Endodermal cell (in vitro differentiated cells): Measurements from ENCODE around the gene EVL. TPM values are rescaled to one million over a fixed set of nuclear protein-coding genes. Genes with fewer than 3 reads are reported as not detected.

Experiments used
- DNase-seq: peaks from one replicate; pipeline ENCODE4 v3.0.0-alpha.2; 2017
- H3K27ac ChIP-seq: 2 replicates; pipeline ENCODE4 v1.5.1; 2013; ENCODE audit warnings: mild to moderate bottlenecking, low read depth, low read length, moderate library complexity
- H3K27me3 ChIP-seq: 2 replicates; pipeline ENCODE4 v1.6.1; 2013; ENCODE audit warnings: mild to moderate bottlenecking, low read length, moderate library complexity; ENCODE audit not compliant: insufficient read depth, control insufficient read depth, poor library complexity, severe bottlenecking
- H3K36me3 ChIP-seq: 2 replicates; pipeline ENCODE4 v1.7.0; 2013; ENCODE audit warnings: mild to moderate bottlenecking, low read length, moderate library complexity; ENCODE audit not compliant: control insufficient read depth, insufficient read depth
- H3K4me1 ChIP-seq: one replicate; pipeline ENCODE4 v1.7.0; 2013; ENCODE audit warnings: low read length; ENCODE audit not compliant: control insufficient read depth, insufficient read depth
- H3K4me3 ChIP-seq: 2 replicates; pipeline ENCODE4 v1.5.1; 2013; ENCODE audit warnings: mild to moderate bottlenecking, low read length, moderate library complexity
- H3K9ac ChIP-seq: 2 replicates; pipeline ENCODE4 v1.6.1; 2013; ENCODE audit warnings: mild to moderate bottlenecking, low read length, moderate library complexity; ENCODE audit not compliant: poor library complexity, severe bottlenecking; ENCODE audit errors: extremely low read depth
- H3K9me3 ChIP-seq: 2 replicates; pipeline ENCODE4 v1.6.1; 2013; ENCODE audit warnings: mild to moderate bottlenecking, low read length, moderate library complexity; ENCODE audit not compliant: control insufficient read depth
- H3K27ac Mint-ChIP-seq: 2 replicates; pipeline ENCODE4 v1.8.0; 2020; ENCODE audit warnings: mixed read lengths
- H3K27me3 Mint-ChIP-seq: 2 replicates; pipeline ENCODE4 v1.8.0; 2021; ENCODE audit warnings: mild to moderate bottlenecking, mixed read lengths; ENCODE audit not compliant: insufficient read depth
- H3K36me3 Mint-ChIP-seq: 2 replicates; pipeline ENCODE4 v1.8.0; 2020; ENCODE audit warnings: low read depth, mixed read lengths
- H3K4me1 Mint-ChIP-seq: 2 replicates; pipeline ENCODE4 v1.8.0; 2020; ENCODE audit warnings: mixed read lengths
- H3K4me3 Mint-ChIP-seq: 2 replicates; pipeline ENCODE4 v1.8.0; 2020; ENCODE audit warnings: mild to moderate bottlenecking, moderate library complexity, mixed read lengths
- H3K9me3 Mint-ChIP-seq: 2 replicates; pipeline ENCODE4 v1.8.0; 2020; ENCODE audit warnings: mild to moderate bottlenecking, mixed read lengths
- CTCF ChIP-seq: fragments of 200-600 bp; sonication (generic); conservative IDR thresholded peaks from 2 replicates; pipeline ENCODE4 v1.5.0; 2021; ENCODE audit warnings: antibody characterized with exemption, mild to moderate bottlenecking
- WGBS, 2 experiments: methylation state at CpG; one replicate each; pipeline versions ENCODE4 v1.1.5 to v1.1.7; 2013; ENCODE audit warnings: missing lambda C conversion rate in 2 of 2, mixed read lengths in 1 of 2; ENCODE audit not compliant: insufficient coverage in 1 of 2, insufficient read length in 1 of 2; 5-methylcytosine and 5-hydroxymethylcytosine counted together
- total RNA-seq, 2 donors: library from RNA; stranded (reverse); fragmentation: NEBNext Ultra II Directional in 1 of 2; extraction: Animal tissue kit (Norgen Biotek cat#: 25700) in 1 of 2; gene quantifications; 2 replicates in 1 of 2; 3 replicates in 1 of 2; pipeline ENCODE4 v1.2.1, GENCODE V29; 2021

The EVL gene
- total RNA-seq, 2 donors from 2014 or later: 61.1 to 71.3 TPM

DNA sequence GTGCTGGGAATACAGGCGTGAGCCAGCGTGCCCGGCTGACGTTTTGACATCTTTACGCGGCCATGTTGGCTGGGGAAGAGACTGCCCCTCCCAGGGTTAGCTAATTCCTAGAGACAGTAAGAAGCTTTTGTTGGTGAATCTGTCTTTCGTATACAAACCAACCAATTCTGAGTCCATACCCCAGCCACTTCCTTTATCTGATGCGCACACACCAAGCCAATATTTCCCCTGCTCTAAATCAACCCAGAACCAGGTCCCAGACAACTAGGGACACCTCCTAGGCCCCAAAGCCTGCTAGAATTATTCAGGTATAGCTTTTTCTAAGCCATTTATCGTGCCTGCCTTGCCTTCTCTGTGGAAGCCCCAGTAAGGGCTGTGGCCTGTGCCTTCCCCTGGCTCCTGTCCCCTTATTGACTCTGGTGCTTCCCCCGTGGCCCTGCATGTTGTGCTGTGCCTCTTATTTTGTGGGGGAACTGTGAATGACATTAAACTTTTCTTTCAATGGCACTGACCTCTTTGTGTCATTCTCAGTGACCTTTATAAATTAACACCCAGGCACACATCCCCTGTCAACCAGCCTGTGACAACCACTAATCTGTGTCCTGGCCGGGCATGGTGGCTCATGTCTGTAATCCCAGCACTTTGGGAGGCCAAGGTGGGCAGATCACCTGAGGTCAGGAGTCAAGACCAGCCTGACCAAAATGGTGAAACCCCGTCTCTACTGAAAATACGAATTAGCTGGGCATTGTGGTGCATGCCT, 10.7 kb upstream of the EVL start:
- Mint-ChIP-seq H3K36me3 (no peaks in the 10 kb centered on the region), H3K4me3 (no peak overlapping the region), H3K4me1 (no peaks in the 10 kb centered on the region), H3K27ac (peak overlapping the region; percentile 48), H3K27me3 (no peaks in the 10 kb centered on the region), H3K9me3 (no peaks in the 10 kb centered on the region)
- TF ChIP-seq CTCF: no peak
- H3K4me1 ChIP-seq: no peaks in the 10 kb centered on the region
- no peak for DNase-seq
- no peaks in the 10 kb centered on the region for H3K9me3 ChIP-seq
- H3K27ac ChIP-seq: no peak overlapping the region
- 90 to 94% methylated on average over 12 to 13 of the region's 13 CpGs for WGBS, 2 experiments
- H3K36me3 ChIP-seq: no peaks in the 10 kb centered on the region
- no peak overlapping the region for H3K4me3 ChIP-seq
- no peak overlapping the region for H3K9ac ChIP-seq
- no peaks in the 10 kb centered on the region for H3K27me3 ChIP-seq

DNA sequence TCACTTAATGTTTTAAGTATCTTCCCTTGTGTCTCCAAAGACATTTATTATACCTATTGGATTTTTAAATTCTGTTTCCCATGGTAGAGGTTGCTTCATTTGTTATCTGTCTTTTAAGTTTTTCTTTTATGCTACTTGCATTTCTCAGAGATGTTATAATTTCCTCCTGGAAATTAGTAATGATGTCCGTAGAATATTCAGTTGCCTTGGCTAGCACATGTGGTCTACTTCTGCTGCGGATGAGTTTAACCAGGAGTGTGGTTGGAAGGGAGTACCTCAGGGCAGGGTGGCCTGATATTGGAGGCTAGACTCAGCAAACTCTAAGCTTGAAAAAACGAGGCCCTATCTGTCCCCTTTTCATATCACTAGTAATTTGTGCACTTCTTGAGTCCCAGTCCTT, 8.8 kb upstream of the EVL start:
- 68 to 95% methylated on average over 2 to 3 of the region's 3 CpGs for WGBS, 2 experiments
- H3K27ac ChIP-seq: no peak overlapping the region
- no peaks in the 10 kb centered on the region for H3K27me3 Mint-ChIP-seq
- H3K4me1 ChIP-seq: no peaks in the 10 kb centered on the region
- no peak overlapping the region for H3K4me3 ChIP-seq
- no peak overlapping the region for H3K4me3 Mint-ChIP-seq
- H3K4me1 Mint-ChIP-seq: no peaks in the 10 kb centered on the region
- no peak overlapping the region for H3K27ac Mint-ChIP-seq
- H3K27me3 ChIP-seq: no peaks in the 10 kb centered on the region
- no peaks in the 10 kb centered on the region for H3K36me3 ChIP-seq
- no peaks in the 10 kb centered on the region for H3K9me3 ChIP-seq
- no peak for TF ChIP-seq CTCF
- H3K36me3 Mint-ChIP-seq: no peaks in the 10 kb centered on the region
- no peak overlapping the region for H3K9ac ChIP-seq
- no peak for DNase-seq
- H3K9me3 Mint-ChIP-seq: peaks cover 3% of the 10 kb centered on the region

- no peak for DNase-seq
- no peaks in the 10 kb centered on the region for H3K36me3 ChIP-seq
- 93 to 94% methylated on average over 3 to 4 of the region's 4 CpGs for WGBS, 2 experiments
- Mint-ChIP-seq H3K27me3 (no peaks in the 10 kb centered on the region), H3K36me3 (no peaks in the 10 kb centered on the region), H3K4me3 (no peak overlapping the region), H3K27ac (no peak overlapping the region), H3K9me3 (peaks cover 3% of the 10 kb centered on the region), H3K4me1 (no peaks in the 10 kb centered on the region)
- H3K4me1 ChIP-seq: no peaks in the 10 kb centered on the region
- H3K27me3 ChIP-seq: no peaks in the 10 kb centered on the region
- no peak overlapping the region for H3K27ac ChIP-seq
- H3K9me3 ChIP-seq: no peaks in the 10 kb centered on the region
- H3K4me3 ChIP-seq: no peak overlapping the region
- peak; percentile 70 for TF ChIP-seq CTCF
- H3K9ac ChIP-seq: no peak overlapping the region
Observed at GRCh38 chr14:100056964-100057795, 8.0 kb upstream of the EVL start.
